WTC11 (cell line): ENCODE data around the gene CAGE1.

Source experiments
- CTCF ChIP-seq: fragments of 200-600 bp; IDR thresholded peaks from 2 replicates; pipeline ENCODE4 v1.8.0; 2022; ENCODE audit warnings: antibody characterized with exemption
- ZNF317 ChIP-seq: sonication (generic); formaldehyde crosslinking; IDR thresholded peaks from 2 replicates; pipeline ENCODE4 v1.8.1; 2023; ENCODE audit warnings: low read depth, mild to moderate bottlenecking, moderate library complexity, missing genetic modification reagents, borderline replicate concordance

GRCh38 chr6:7315948-7316365, 73.6 kb downstream of the CAGE1 start:
- no peak for TF ChIP-seq ZNF317 (CRISPR knock-in tag)
- no peak for TF ChIP-seq CTCF
